ENCODE data around the gene BAX.
"Not testable (repeated sequence)": the region's sequence is repeated elsewhere in the genome, so short reads cannot be mapped to it uniquely, and the experiment has no call there.

The BAX gene

DNA sequence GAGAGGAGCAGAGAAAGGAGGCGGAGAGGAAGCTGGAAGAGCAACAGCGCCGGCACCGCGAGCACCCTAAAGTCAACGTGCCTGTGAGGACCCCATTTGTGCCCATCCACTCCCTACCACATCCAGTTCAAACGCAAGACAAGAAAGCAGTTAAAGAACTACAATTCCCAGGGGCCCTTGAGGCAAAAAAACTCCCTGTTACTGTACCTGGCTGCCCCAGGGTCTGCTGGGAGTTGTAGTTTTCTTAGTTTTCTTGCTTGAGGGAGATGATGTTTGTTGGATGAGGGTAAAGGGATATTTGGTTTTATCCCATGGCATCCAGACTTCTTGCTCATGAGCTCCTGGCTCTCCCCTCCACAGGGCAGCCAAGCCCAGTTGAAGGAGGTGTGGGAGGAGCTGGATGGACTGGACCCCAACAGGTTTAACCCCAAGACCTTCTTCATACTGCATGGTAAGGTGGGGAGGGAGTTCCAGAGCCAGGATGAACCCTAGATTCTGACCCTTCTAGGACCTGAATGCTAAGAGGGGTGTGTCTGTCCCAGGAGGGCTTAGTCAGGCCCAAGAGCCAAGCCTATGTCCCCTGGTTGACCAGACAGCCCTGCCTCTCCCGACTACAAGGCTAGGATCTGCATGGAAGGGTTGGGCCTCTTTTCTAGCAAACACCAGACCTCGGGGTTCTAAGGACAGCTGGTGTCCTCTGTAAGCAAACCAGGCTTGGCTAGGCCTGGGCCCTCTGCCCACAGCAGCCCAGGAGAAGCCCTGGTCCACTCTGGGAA, 41.4 kb upstream of the BAX start:
- peak; percentile 41 for DNase-seq (ENCODE audit: low read depth)
- no peak overlapping the region for H3K4me3 ChIP-seq (ENCODE audit: low read depth, low read length)
- peak; percentile 43; the same call in 1 of the 2 replicates for TF ChIP-seq MYC (IDR thresholded peaks at IDR 0.05; ENCODE audit: low read depth, low read length)
- TF ChIP-seq, protein P1, sequence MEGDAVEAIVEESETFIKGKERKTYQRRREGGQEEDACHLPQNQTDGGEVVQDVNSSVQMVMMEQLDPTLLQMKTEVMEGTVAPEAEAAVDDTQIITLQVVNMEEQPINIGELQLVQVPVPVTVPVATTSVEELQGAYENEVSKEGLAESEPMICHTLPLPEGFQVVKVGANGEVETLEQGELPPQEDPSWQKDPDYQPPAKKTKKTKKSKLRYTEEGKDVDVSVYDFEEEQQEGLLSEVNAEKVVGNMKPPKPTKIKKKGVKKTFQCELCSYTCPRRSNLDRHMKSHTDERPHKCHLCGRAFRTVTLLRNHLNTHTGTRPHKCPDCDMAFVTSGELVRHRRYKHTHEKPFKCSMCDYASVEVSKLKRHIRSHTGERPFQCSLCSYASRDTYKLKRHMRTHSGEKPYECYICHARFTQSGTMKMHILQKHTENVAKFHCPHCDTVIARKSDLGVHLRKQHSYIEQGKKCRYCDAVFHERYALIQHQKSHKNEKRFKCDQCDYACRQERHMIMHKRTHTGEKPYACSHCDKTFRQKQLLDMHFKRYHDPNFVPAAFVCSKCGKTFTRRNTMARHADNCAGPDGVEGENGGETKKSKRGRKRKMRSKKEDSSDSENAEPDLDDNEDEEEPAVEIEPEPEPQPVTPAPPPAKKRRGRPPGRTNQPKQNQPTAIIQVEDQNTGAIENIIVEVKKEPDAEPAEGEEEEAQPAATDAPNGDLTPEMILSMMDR (IDR thresholded peaks at IDR 0.05; ENCODE audit: low read depth, low read length) = no peak

DNA sequence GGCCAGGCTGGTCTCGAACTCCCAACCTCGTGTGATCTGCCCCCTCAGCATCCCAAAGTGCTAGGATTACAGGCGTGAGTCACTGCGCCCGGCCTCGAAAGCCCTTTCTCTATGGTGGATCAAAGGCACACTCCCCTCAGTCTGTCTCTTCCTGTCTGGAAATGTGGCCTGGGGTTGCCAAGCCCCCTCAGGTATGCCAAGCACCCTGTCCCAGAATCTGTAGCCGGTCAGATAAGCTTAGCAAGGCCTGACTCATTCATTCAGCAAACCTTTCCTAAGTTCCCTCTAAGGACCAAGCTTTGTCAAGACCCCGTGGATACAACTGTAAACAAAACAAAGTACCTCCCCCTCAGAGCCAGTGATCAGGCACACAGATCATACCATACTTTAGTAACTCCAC, 40.5 kb upstream of the BAX start:
- TF ChIP-seq POLR2A (IDR thresholded peaks at IDR 0.05; ENCODE audit: extremely low read depth, insufficient read length) = no peak
- TF ChIP-seq, protein P1 (IDR thresholded peaks at IDR 0.05; ENCODE audit: low read depth, low read length) = no peak
- TF ChIP-seq, protein P2, sequence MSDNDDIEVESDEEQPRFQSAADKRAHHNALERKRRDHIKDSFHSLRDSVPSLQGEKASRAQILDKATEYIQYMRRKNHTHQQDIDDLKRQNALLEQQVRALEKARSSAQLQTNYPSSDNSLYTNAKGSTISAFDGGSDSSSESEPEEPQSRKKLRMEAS (IDR thresholded peaks at IDR 0.05; ENCODE audit: low read depth, low read length) = no peak
- no peak for TF ChIP-seq MYC (IDR thresholded peaks at IDR 0.05; ENCODE audit: low read depth, low read length)
- no peak overlapping the region for H3K4me3 ChIP-seq (ENCODE audit: low read depth, low read length)
- DNase-seq (ENCODE audit: low read depth) = no peak

DNA sequence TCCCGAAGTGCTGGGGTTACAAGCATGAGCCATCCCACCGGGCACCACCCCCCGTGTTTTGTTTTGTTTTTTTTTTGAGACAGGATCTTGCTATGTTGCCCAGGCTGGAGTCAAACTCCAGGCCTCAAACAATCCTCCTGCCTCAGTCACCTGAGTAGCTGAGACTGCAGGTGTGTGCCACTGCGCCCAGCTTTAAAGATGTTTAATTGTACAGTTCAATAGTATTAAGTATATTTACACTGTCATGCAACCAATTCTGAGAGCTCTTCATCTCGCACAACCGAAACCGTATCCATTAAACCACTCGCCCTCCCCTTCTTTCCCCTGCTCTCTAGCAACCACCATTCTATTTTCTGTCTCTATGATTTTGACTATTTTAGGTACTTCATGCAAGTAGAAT, 38.9 kb upstream of the BAX start:
- no peak overlapping the region for H3K4me3 ChIP-seq (ENCODE audit: low read depth, low read length)
- no peak for TF ChIP-seq POLR2A (IDR thresholded peaks at IDR 0.05; ENCODE audit: extremely low read depth, insufficient read length)
- TF ChIP-seq MYC (IDR thresholded peaks at IDR 0.05; ENCODE audit: low read depth, low read length) = no peak
- TF ChIP-seq, protein P2 (IDR thresholded peaks at IDR 0.05; ENCODE audit: low read depth, low read length) = no peak
- TF ChIP-seq, protein P1 (IDR thresholded peaks at IDR 0.05; ENCODE audit: low read depth, low read length) = no peak
- DNase-seq (ENCODE audit: low read depth) = no peak

DNA sequence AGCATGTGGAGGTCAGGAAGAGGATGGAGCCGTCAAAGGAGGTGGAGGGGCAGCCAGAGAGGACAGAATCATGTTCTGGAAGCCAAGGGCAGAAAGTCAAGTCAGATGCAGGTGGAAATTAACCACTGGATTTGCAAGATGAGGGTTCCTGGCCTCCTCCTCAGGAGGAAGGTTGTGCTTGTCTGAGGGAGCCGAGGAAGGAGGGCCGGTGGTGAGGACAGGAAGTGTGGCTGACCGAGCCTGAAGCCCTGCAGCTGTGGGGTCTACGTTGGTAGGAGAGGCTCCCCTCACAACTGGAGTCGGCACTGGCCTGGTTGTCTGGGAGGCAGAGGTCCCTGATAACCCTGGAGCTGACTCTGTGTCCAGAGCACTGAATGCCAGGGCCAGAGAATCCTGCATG, 36.6 kb upstream of the BAX start:
- no peak for DNase-seq (ENCODE audit: low read depth)

DNA sequence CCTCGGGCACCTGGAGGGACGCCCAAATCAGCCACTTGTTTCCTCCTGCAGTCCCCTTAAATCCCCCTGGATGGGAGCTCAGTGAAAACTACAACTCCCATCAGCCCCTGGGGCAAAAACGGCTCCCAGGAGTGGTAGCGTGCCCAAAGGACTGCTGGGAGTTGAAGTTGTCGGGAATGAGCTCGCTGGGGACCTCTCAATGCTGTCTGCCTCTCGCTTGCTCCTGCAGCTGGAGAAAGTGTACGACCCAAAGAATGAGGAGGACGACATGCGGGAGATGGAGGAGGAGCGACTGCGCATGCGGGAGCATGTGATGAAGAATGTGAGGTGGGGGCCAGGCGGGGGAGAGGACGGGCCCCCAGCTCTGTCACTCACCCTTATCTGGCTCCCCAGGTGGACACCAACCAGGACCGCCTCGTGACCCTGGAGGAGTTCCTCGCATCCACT, 35.9 kb upstream of the BAX start:
- no peak for TF ChIP-seq MYC (IDR thresholded peaks at IDR 0.05; ENCODE audit: low read depth, low read length)
- TF ChIP-seq POLR2A (IDR thresholded peaks at IDR 0.05; ENCODE audit: extremely low read depth, insufficient read length) = no peak
- TF ChIP-seq, protein P1 (IDR thresholded peaks at IDR 0.05; ENCODE audit: low read depth, low read length) = no peak
- TF ChIP-seq, protein P2 (IDR thresholded peaks at IDR 0.05; ENCODE audit: low read depth, low read length) = no peak
- no peak overlapping the region for H3K4me3 ChIP-seq (ENCODE audit: low read depth, low read length)
- DNase-seq (ENCODE audit: low read depth) = peak; percentile 43

More for the DNA sequence above, 36.6 kb upstream of the BAX start:
- H3K4me3 ChIP-seq (ENCODE audit: low read depth, low read length) = no peak overlapping the region
- TF ChIP-seq, protein P2 (IDR thresholded peaks at IDR 0.05; ENCODE audit: low read depth, low read length) = no peak
- TF ChIP-seq, protein P1 (IDR thresholded peaks at IDR 0.05; ENCODE audit: low read depth, low read length) = no peak

DNA sequence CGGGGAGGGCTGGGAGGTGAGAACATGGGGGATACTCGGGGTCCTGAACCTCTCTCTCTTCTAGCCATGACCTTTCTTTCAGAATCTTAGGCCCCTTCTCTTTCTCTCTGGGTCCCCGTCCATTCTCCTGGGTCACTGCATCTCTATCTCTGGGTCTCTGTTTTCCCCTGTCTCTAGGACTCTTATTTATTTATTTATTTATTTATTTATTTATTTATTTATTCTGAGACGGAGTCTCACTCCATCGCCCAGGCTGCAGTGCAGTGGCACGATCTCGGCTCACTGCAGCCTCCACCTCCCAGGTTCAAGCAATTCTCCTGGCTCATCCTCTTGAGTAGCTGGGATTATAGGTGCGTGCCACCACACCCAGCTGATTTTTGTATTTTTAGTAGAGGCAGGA, 35.4 kb upstream of the BAX start:
- not testable (repeated sequence) for DNase-seq (ENCODE audit: low read depth); H3K4me3 ChIP-seq (ENCODE audit: low read depth, low read length)
